ENCODE measurements around the gene PDZK1.

GRCh38 chr1:145706086-145706664, 993 bp downstream of the PDZK1 start:
- TF ChIP-seq SUZ12 (IDR thresholded peaks at IDR 0.05; ENCODE audit: extremely low read depth, insufficient read depth, insufficient read length) (no peak), YY1 (IDR thresholded peaks at IDR 0.05; ENCODE audit: insufficient read depth, insufficient read length) (no peak)
